Ammon's horn (tissue), 1 donor: Measurements from ENCODE around the gene PIP4K2A.
"Not testable (repeated sequence)": the region's sequence is repeated elsewhere in the genome, so short reads cannot be mapped to it uniquely, and the experiment has no call there.

Experiments used
- DNase-seq: peaks from one replicate; pipeline ENCODE4 v3.0.0-alpha.2; 2016; ENCODE audit warnings: low spot score

The PIP4K2A gene

DNA sequence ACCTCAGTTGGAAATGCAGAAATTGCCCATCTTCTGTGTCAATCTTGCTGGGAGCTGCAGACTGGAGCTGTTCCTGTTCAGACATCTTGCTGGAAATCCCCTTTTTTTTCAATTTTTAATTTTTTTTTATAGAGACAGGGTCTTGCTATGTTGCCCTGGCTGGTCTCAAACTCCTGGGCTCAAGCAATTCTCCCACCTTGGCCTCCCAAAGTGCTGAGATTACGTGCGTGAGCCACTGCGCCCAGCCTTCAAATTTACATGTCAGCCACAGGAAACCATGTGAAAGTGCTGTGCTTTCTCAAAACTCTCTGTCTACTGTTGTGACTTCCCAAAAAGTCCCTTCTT, 200.0 kb downstream of the PIP4K2A start:
- DNase-seq: not testable (repeated sequence)

- not testable (repeated sequence) for DNase-seq
Measured at GRCh38 chr10:22513483-22514413, 200.6 kb downstream of the PIP4K2A start.

GRCh38 chr10:22512015-22512414, 202.4 kb downstream of the PIP4K2A start:
- DNase-seq: not testable (repeated sequence)

DNA sequence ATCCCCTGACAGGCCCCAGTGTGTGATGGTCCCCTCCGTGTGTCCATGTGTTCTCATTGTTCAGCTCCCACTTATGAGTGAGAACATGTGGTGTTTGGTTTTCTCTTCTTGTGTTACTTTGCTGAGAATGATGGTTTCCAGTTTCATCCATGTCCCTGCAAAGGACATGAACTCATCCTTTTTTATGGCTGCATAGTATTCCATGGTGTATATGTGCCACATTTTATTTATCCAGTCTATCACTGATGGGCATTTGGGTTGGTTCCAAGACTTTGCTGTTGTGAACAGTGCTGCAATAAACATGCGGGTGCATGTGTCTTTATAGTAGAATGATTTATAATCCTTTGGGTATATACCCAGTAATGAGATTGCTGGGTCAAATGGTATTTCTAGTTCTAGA, 206.2 kb downstream of the PIP4K2A start:
- not testable (repeated sequence) for DNase-seq

DNA sequence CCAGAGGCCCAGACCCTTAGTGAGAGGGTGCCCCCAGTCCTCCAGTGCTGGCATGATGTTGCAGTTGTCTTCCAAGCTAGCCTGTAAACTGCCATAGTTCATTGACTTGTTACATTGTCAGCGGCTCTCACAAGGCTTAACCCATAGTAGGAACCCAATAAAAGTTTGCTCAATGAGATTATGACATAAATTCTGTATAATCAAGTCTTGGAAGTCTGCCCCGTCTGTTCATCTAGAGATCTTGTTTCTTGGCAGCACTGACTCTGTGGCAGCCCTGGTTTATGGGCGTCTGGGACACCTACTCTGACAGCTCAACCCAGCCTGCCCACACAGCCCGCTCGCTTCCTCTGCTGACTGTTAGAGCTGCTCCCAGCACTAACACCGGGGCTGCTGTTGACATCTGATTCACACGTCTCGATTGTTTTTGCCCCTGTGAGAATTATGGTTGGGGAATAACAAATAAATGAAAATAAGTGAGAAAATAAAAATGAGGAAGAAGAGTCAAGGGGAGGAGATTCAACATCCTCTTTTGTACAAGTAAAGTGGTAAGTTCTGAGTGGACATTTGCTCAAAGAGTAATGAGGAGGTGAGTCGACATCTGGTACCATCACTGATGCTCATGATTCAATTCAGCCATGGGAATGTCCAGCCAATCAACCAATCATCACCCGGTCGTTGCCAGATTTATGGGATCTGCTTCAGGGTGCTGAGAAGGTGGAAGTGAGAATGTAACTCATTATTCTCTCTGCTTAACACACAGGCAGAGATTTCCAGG, 208.3 kb downstream of the PIP4K2A start:
- no peak for DNase-seq

- no peak for DNase-seq
Measured at GRCh38 chr10:22504766-22505165, 209.6 kb downstream of the PIP4K2A start.

DNA sequence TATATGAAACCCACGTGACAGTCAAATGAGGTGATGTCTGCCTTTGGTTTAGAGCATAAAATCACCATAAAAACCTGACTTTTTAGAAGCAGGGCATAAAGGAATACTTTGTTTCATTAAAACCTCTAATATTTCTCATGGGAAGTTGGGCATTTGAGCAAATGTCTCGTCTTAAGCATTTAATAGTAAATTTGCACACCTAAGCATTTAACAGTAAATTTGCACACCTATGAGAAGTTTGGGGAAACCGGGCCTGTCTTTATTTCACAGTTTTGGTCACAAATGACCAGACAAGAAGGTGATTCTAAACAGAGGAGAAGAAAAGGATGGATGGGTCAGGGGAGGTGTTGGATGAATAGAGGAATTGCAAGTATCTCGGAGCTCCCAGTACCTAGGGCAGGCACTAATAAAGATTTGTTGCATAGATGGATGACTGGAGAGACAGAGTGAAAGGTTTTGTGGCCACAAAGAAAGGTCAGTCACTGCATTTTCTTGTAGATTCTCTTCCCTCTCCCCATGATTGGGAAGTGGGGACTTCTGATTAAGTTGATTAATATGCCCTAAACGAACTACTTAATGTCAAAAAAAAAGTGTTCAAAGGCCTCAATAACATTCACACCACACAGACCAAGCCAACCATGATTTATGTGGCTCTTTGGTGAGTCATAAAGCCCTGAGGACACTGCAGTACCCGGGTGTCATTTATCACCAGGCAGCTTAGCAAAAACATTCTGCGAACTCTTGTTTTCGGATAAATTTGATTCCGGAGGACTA, 210.9 kb downstream of the PIP4K2A start:
- no peak for DNase-seq

DNA sequence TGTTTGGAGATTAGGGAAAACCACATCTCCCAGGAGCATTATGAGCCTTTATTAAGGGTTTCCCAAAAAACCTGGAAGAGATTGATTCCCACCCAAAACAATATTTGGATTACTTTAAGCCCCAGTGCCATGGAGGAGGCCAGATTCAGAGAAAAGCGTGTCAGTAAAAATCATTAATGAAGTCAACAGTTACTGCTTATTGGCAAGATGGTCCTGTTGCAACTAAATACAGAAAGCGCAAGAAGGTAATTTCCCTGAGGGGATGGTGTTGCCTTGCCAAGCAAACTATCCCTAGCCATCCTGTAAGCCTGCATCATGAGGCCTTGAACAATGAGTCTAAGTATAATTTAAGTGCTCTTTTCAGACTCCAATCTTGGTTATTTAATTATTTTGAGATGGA, 212.5 kb downstream of the PIP4K2A start:
- no peak for DNase-seq

GRCh38 chr10:22501413-22501812, 213.0 kb downstream of the PIP4K2A start:
- DNase-seq: no peak

GRCh38 chr10:22500656-22501340, 213.6 kb downstream of the PIP4K2A start:
- peak; percentile 65 for DNase-seq

DNA sequence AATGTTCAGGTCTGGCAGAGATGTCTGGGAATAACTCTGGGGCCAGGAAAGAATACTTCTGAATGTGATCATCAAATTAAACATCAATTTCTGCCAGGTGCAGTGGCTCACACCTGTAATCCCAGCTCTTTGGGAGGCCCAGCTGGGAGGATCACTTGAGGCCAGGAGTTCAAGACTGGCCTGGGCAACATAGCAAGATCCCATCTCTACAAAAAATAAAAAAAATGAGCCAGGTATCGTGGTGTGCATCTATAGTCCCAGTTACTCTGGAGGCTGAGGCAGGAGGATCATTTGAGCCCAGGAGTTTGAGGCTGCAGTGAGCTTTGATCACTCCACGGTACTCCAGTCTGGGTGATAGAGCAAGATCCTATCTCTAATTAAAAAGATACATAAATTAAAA, 214.4 kb downstream of the PIP4K2A start:
- not testable (repeated sequence) for DNase-seq

GRCh38 chr10:22495396-22495795, 219.0 kb downstream of the PIP4K2A start:
- no peak for DNase-seq

GRCh38 chr10:22494007-22494406, 220.4 kb downstream of the PIP4K2A start:
- no peak for DNase-seq

DNA sequence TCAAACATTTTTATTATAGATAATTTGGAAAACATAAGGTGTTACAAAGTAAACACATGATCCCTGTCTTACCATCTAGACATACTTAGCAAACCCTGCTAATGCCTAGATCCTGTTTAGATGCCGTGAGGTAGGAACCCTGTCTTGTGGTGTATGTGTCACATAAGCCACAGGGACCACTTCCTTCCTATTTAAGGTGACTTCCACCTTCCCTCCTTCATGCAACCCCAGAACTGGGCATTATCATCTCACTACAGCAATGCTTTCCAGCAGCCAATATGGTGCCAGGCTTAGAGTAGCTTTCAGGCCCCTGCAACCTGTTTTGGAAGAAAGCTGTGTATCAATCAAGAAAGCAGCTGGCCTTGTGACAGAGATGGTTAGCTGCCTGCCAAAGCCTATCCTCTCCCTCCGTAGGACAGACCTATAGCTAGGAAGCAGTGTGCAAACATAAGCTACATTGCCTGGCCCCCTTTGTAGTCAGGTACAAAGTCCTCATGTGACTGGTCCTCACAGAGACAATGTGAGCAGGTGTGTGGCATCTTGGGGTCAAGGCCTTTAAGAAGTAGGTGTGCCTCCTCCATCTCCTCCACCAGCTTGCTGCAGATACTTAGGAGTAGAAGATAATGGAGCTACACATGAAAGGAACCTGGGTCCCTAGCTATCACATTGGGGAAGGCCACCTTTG, 222.3 kb downstream of the PIP4K2A start:
- no peak for DNase-seq

- peak; percentile 84 for DNase-seq
Measured at GRCh38 chr10:22491480-22491879, 222.9 kb downstream of the PIP4K2A start.

DNA sequence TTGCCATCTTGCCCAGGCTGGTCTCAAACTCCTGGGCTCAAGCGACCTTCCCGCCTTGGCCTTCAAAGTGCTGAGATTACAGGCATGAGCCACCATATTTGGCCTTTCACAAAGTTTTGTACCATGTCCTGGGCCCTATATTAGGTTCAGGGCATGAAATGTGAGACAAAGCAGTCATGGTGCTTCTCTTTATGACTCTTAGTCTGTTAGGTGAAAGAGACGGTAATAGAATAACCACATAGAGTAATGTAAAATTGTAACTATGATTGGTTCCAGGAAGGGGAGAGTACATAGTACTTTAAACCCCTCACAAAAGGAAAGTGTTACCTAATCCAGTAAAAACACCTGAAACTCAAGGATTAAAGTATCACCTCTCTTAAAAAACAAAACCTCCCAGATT, 224.4 kb downstream of the PIP4K2A start:
- DNase-seq: no peak

GRCh38 chr10:22489467-22489866, 224.9 kb downstream of the PIP4K2A start:
- DNase-seq: no peak

- no peak for DNase-seq
Measured at GRCh38 chr10:22486431-22486830, 227.9 kb downstream of the PIP4K2A start.
